MCF 10A (cell line): ENCODE measurements around the gene TLR5. TPM values are rescaled to one million over a fixed set of nuclear protein-coding genes. Genes with fewer than 3 reads are reported as not detected.

Source experiments
- BruUV-seq: library from RNA; stranded (reverse); fragments of 400-500 nt; replicated peaks from 2 replicates; lab custom pipeline; 2021; lab: Mats Ljungman, UMichigan
- CTCF ChIA-PET: fragments of 300-600 bp; sonication (Branson Sonifier 250); formaldehyde crosslinking; extraction: SDS; loops from one replicate; lab custom pipeline; 2021; ENCODE audit warnings: antibody characterized with exemption, inconsistent platforms; lab: Yijun Ruan, JAX
- POLR2A ChIA-PET: fragments of 300-600, 350-650 bp; sonication (Branson Sonifier 250); formaldehyde crosslinking; extraction: SDS; loops from one replicate; lab custom pipeline; 2020; ENCODE audit warnings: antibody characterized with exemption, inconsistent platforms; lab: Yijun Ruan, JAX
- DNase-seq: peaks from one replicate; pipeline ENCODE4 v3.0.0-alpha.2; 2018; ENCODE audit not compliant: unreplicated experiment
- H3K27ac Mint-ChIP-seq: one replicate; pipeline ENCODE4 v1.8.0; 2022; ENCODE audit warnings: mild to moderate bottlenecking, low read depth, mixed read lengths; ENCODE audit not compliant: unreplicated experiment
- H3K27me3 Mint-ChIP-seq: one replicate; pipeline ENCODE4 v1.8.0; 2022; ENCODE audit warnings: mixed read lengths; ENCODE audit not compliant: insufficient read depth, unreplicated experiment
- H3K36me3 Mint-ChIP-seq: one replicate; pipeline ENCODE4 v1.8.0; 2022; ENCODE audit warnings: mild to moderate bottlenecking, moderate library complexity, mixed read lengths; ENCODE audit not compliant: insufficient read depth, unreplicated experiment
- H3K4me1 Mint-ChIP-seq: one replicate; pipeline ENCODE4 v1.8.0; 2022; ENCODE audit warnings: mixed read lengths; ENCODE audit not compliant: insufficient read depth, unreplicated experiment
- H3K4me3 Mint-ChIP-seq: one replicate; pipeline ENCODE4 v1.8.0; 2022; ENCODE audit warnings: mild to moderate bottlenecking, moderate library complexity, mixed read lengths; ENCODE audit not compliant: unreplicated experiment
- H3K9me3 Mint-ChIP-seq: one replicate; pipeline ENCODE4 v1.8.0; 2022; ENCODE audit warnings: mixed read lengths; ENCODE audit not compliant: unreplicated experiment
- CTCF ChIP-seq: fragments of 200-600 bp; IDR thresholded peaks from one replicate; pipeline ENCODE4 v1.8.0; 2022; ENCODE audit warnings: antibody characterized with exemption, mild to moderate bottlenecking; ENCODE audit not compliant: unreplicated experiment
- intact Hi-C: fragments of 100-400 bp; cut with micrococcal nuclease; formaldehyde crosslinking; loops from 2 replicates; pipeline ENCODE4 v1.14.1; 2022
- total RNA-seq: library from RNA; stranded (reverse); gene quantifications from 2 replicates; pipeline ENCODE4 v1.2.3, GENCODE V29; 2022

Gene TLR5
- total RNA-seq, 1 experiment from 2014 or later, result 1.5 TPM

GRCh38 chr1:223059526-223059925, 83.5 kb downstream of the TLR5 start:
- no peak overlapping the region for H3K4me3 Mint-ChIP-seq
- no peak for TF ChIP-seq CTCF
- no peaks in the 10 kb centered on the region for H3K36me3 Mint-ChIP-seq
- intact Hi-C loops, result no loop called here
- BruUV-seq, result no TSS peak
- no peaks in the 10 kb centered on the region for H3K4me1 Mint-ChIP-seq
- H3K9me3 Mint-ChIP-seq, result no peaks in the 10 kb centered on the region
- ChIA-PET CTCF (interaction anchor here (1.1 to 2.0 kb wide), 6 partner anchors 9 to 150 kb away, joined by 3 to 14 read pairs (median 4); no protein-coding TSS in a partner anchor), POLR2A (interaction anchor here (0.8 to 1.8 kb wide), 2 partner anchors 9 to 10 kb away, joined by 3 to 4 read pairs; no protein-coding TSS in a partner anchor)
- DNase-seq, result no peak
- peaks cover 14% of the 10 kb centered on the region for H3K27me3 Mint-ChIP-seq
- no peak overlapping the region for H3K27ac Mint-ChIP-seq

Other genes starting within 250 kb of the TLR5 start
- gene SUSD4, start 220.9 kb upstream of the TLR5 start, total RNA-seq, result 0.42 and 2.3 TPM in 2 replicates